Daoy (cell line): Measurements from ENCODE around the gene IL23R. TPM values are rescaled to one million over a fixed set of nuclear protein-coding genes. Genes with fewer than 3 reads are reported as not detected.

Experiments
- DNase-seq: peaks from one replicate; pipeline ENCODE4 v3.0.0-alpha.2; 2015; ENCODE audit warnings: low read depth
- total RNA-seq: library from RNA; depleted of rRNA; stranded (reverse); fragments of >200 nt; shearing (Covaris generic); gene quantifications from 2 replicates; pipeline ENCODE4 v1.2.3, GENCODE V29; 2014

The IL23R gene
- total RNA-seq, 1 experiment from 2014 or later, result not detected

- DNase-seq, result no peak
Measured at GRCh38 chr1:67148516-67149178, 17.6 kb upstream of the IL23R start.

- peak; percentile 76 for DNase-seq
Measured at GRCh38 chr1:67149179-67149770, 17.0 kb upstream of the IL23R start.

- no peak for DNase-seq
Measured at GRCh38 chr1:67150931-67151330, 15.3 kb upstream of the IL23R start.

- DNase-seq, result no peak
Measured at GRCh38 chr1:67158401-67158800, 7.9 kb upstream of the IL23R start.

- DNase-seq, result no peak
Measured at GRCh38 chr1:67159233-67159632, 7.0 kb upstream of the IL23R start.

GRCh38 chr1:67162954-67163353, 3.3 kb upstream of the IL23R start:
- peak; percentile 69 for DNase-seq

- no peak for DNase-seq
Measured at GRCh38 chr1:67165468-67166041, 699 bp upstream of the IL23R start.

GRCh38 chr1:67169496-67169895, 3.2 kb downstream of the IL23R start:
- no peak for DNase-seq

GRCh38 chr1:67169932-67170331, 3.7 kb downstream of the IL23R start:
- DNase-seq, result no peak

- no peak for DNase-seq
Measured at GRCh38 chr1:67170751-67171573, 4.7 kb downstream of the IL23R start.

- no peak for DNase-seq
Measured at GRCh38 chr1:67171574-67171955, 5.3 kb downstream of the IL23R start.

GRCh38 chr1:67171978-67172377, 5.7 kb downstream of the IL23R start:
- DNase-seq, result no peak

GRCh38 chr1:67173988-67174387, 7.7 kb downstream of the IL23R start:
- no peak for DNase-seq

- DNase-seq, result no peak
Measured at GRCh38 chr1:67174716-67175284, 8.5 kb downstream of the IL23R start.

GRCh38 chr1:67175530-67176087, 9.4 kb downstream of the IL23R start:
- DNase-seq, result no peak

GRCh38 chr1:67184838-67185421, 18.7 kb downstream of the IL23R start:
- DNase-seq, result no peak

GRCh38 chr1:67188137-67188536, 21.9 kb downstream of the IL23R start:
- DNase-seq, result no peak

GRCh38 chr1:67189953-67190352, 23.7 kb downstream of the IL23R start:
- no peak for DNase-seq

GRCh38 chr1:67190410-67190809, 24.2 kb downstream of the IL23R start:
- no peak for DNase-seq

- DNase-seq, result no peak
Measured at GRCh38 chr1:67190942-67191341, 24.7 kb downstream of the IL23R start.
